NCI-H2196 treated with DMSO at 0.1 percent for 48 hours (cell line): ENCODE results near the gene HEPACAM2.

ENCODE experiments used
- DNase-seq: peaks from one replicate; lab custom pipeline; 2025; ENCODE audit not compliant: unreplicated experiment; lab: John Stamatoyannopoulos, UW

Gene HEPACAM2

DNA sequence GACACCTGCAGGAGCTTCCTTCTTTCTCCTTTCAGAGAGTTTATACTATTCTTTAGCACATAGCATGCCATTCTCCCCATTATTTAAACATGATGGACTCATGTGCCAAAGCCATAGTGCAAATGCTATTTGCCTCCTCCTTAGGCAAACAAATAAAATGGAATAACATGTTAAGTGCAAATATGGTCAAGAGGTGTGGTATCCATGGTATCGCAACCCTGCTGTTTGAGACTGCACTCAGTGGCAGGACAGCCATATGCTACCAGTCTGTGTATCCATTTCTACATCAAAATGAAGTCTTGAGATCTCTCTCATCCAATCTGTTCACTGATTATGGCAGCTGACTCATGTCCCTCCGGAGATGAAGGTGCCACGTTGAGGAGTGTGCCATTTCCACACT, 22.8 kb downstream of the HEPACAM2 start:
- DNase-seq, result peak; percentile 25

DNA sequence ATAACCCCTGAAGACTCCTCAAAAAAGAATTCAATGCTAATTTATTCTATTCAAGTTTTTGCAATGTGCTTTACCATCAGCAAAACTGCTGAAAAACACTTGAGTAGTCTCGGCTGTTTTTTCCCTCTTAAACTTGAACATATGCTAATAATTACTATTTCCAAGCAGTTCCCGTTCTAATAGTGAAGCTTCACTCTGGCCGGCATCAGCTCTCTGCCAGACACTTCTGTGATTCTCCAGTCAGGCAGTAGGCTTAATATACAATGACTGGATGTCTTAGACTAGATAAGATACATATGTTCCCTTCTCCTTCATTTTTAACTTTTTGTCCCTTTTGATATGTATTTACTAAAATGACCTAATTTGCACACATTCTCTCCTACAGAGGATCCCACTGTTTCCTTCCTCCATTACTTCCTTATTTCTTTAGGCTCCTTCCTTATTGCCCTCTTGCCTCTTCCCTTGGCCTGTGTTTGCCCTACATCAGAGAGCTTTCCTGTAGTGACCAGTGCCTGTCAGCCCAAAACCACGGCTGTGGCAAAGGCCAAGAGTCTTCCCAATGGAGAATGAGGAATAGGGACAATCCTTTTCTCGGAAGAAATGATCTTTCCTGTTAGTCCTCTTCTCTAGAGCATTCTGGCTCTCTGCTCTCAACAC, 23.5 kb downstream of the HEPACAM2 start:
- DNase-seq, result no peak

DNA sequence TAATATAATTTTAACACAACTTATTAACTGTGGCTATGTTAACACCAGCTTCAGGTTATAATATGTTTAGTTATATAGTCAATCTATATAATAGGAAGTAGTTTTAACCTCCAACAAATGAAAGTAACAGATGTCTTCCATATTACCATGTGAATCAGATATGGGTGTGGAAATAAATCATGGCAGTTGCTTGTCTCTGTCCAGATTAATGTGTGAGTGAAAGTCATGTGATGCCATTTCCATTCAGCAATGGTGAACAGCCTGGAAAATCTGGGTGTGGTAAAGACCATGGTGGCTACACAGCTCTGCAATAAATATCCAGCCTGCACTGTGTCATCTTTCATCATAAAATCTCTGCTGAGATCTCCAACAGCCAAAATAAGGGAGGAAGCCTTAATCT, 27.8 kb downstream of the HEPACAM2 start:
- DNase-seq, result no peak

DNA sequence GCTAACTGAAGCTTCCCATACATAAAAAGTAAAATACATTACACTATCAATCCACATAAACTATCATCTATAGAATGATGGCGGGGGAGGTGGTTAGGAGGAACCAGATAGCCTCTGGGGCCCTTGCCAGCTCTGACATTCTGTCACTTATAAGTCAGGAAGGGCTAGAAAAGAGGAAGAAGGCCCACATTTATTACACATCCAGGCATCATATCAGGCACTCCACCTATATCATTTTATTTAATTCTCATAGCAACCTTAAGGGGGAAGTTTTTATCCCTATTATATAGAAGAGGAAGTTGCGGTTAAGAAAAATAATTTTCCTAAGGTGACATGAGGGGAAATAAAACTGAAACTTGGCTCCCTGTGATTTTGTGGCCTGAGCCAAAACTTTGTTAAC, 29.9 kb downstream of the HEPACAM2 start:
- no peak for DNase-seq

DNA sequence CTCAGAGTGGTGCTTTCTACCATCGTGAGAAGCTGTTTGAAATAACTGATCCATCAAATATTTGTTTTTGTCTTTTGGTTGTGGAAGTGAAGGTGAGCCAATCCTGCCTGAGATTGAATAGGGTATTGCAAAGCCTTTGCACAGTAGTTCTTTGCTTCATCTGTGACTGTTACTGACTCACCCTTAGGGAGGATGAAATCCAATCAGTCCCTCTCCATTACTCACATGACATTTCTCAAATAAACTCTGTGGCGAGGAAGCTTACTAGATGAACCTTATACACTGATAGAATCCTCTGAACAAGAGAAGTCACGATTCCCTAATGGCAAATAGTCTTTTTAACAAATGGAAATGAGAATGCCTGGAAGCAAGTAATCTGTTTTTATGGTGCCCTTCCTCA, 31.9 kb downstream of the HEPACAM2 start:
- no peak for DNase-seq

DNA sequence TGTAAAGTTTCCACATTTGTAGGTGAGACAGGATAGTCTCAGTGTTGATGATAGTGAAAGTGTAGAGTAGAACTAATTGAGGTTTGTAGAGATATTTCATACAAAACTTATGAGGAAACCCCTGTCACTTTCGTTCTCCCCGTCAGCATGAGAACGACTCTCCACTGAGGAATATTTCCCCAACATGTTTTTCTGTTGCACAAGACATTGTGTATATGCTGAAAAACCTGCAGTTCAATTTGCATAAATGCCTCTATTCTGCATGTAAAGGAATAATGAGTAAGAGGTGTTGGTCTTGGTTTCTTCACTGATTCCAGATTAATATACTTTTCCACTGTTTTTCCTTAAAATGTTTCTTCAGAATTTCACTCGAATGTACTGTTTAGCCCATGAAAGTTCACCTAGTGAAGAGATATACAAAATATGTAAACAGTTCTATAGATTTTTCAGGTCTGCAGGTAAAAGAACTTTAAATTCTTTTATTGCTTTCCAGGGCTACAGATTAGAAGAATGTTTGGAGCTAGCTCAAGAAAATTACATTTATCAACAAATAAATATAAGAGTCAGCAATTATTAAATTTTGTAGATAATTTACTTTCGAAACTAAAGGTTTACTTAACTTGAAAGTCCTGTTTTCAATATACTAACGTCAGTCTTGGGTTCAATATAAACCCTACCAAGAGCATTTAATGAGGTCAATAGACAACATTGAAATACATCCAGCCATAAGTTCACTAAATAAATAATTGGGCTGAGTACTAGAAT, 37.2 kb downstream of the HEPACAM2 start:
- no peak for DNase-seq

DNA sequence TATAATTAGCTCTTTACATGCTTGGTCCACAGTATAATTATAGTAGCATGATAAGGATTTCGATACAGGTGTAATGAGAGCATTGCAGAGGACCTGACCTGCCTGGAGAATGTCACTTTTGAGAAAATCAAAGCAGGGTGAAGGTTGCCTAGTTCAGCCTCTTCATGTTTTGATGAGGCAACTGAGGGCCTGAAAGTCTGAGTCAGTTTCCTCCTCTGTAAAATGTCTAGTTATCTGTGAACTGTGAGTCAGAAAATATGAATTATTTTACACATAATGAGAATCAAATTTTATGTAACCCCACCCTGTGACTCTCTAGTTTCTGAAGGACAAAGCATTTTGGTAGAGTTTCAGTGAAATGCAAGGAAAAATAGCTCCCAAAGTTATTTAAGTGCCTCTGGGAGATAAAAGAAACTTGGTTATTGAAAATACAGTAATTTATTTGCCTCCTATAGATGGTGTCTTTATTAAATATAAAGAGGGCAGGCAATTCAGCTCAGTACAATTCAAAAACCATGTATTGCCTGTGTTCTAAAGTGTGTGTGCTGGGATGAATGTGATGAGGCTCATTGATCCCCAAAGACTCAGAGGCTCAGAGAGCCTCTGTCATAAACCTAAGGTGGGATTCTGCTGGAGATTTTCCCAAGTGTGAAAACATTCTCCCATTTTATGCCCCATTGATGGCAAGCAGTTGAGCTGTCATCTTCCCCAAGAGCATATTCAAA, 40.8 kb downstream of the HEPACAM2 start:
- no peak for DNase-seq

DNA sequence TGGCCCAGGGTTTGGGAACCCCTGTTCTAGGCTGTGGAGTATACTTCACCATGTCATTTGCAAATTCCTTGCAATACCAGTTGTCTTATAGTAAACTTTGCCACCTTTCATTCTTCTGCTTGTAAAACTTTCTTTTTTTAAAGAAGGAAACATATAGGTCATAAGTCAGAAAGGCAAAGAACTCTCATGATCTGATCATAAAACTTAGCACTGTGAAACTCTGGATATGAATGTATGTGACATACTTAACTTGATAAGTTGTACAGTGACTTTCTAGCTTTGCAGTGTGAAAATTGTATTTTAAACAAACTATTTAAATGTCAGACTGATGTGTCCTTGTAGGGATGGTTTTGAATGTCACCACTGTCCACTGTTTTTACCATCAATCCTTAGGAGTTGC, 47.1 kb downstream of the HEPACAM2 start:
- no peak for DNase-seq

DNA sequence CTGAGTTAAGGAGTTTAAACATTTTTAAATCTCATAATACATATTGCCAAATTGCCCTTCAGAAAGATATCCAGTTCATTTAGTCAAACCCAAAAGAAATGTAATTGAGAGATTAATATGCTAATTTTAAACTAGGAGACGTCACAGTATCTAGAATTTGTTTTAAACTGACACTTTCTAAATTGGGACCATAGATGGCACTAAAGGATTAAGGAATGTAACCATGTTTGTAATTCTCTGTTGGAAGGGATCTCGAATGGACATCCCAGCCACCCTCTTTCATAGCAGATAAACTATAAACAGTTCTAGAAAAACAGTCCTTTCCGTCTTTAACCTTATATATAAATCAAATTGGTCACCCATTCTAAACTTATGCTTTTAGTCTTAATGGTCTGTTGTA, 48.1 kb downstream of the HEPACAM2 start:
- DNase-seq, result no peak

DNA sequence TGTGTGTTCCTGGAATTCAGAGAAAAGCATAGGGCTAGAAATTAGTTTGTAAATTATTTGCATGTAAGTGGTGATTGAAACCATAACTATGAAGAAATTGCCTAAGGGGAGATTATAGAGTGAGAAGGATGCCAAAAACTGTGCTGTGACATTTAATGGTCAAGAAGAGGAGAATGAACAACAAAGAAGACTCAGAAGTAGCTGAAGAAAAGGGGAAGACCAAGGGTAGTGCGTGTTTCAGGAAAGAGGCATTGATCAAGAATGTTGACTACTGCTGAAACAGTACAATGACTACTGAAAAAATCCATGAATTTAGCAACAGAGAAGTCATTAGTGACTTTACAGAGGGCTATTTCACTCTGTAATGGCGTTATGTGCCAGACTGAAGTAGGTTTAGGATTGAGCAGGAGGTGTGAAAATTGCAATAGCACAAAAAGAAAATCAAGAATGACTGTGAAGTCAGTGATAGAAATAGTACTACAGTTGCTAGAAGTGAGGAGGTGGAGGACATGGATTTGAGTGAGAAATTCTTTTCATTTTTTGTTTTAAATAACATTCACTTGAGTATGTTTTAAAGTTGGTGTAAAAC, 49.2 kb downstream of the HEPACAM2 start:
- no peak for DNase-seq

DNA sequence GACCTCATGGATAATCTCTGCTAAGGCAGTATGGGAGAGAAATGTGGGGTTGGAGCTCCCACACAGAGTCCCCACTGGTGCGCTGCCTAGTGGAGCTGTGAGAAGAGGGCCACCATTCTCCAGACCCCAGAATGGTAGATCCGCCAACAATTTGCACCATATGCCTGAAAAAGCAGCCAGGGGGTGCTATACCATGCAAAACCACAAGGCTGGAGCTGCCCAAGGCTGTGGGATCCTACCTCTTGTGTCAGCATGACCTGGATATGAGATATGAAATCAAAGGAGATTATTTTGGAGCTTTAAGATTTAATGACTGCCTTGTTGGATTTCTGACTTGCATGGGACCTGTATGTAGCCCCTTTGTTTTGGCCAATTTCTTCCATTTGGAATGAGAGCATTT, 51.0 kb downstream of the HEPACAM2 start:
- DNase-seq, result no peak

DNA sequence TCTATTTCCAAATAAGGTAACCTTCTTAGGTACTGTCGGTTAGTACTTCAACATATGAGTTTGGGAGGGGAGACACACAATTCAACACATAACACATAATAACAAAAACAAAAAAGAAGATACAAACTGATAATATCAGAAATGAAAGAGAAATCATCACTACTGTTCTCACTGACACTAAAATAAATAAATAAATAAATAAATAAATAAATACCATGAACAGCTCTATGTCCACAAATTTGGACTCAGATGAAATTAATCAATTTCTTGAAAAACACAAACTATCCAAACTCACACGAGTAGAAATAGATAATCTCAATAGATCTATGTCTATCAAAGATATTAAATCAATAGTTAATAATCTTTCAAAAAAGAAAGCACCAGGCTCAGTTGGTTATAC, 53.6 kb downstream of the HEPACAM2 start:
- no peak for DNase-seq

DNA sequence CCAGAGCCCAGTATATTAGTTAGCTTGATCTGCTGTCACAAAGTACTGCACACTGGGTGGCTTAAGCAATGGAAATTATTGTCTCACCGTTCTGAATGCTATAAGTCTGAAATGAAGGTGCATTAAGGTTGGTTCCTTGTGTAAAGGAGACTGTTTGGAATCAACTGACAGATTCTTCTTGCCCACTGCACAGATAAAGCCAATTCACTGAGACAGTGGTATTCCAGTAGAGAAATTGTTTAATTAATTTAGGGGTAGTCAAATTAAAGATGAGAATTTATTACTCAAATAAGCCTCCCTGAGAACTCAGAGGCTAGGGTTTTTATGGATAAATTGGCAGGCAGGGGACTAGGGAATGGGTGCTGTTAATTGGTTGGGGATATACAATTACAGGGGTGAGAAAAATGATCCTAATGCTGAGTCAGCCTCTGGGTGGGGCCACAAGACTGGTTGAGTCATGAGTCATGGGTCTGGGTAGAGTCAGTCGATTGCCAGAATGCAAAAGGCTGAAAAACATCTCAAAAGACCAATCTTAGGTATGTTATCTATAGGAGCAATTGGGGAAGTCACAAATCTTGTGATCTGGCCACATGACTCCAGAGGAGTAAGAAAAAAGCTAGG, 54.6 kb downstream of the HEPACAM2 start:
- DNase-seq, result no peak

DNA sequence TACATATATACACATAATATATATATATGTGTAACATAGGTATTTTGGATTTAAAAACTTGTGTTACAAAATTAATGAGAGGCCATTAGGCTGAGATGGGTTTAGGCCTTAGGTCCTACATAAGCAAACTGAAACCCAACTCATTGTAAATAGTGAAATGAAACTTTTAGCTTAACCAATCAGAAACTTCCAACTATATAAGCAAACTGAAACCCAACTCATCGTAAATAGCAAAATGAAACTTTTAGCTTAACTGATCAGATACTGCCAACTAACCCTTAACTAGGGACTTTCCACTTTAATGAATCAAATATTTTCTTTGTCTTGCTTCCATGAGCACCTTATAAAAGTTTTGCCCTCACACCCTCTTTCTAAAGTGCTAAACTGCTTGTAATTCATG, 60.8 kb downstream of the HEPACAM2 start:
- DNase-seq, result no peak

DNA sequence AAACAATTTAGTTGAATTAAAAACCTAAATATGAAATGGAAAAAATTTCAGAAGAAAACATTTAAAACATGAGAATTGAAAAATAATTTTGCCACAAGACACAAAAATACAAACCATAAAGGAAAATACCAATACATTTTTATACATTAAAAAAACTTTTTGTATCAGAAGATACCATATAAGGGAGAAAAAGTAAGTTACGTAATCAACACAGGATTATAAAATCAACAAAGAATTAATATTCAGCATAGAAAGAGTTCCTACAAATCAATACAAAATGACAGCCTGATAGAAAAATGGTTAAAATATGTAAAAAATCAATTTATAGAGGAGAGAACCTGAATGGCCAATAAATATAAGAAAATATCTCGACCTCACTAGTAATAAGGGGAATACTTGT, 61.5 kb downstream of the HEPACAM2 start:
- no peak for DNase-seq

DNA sequence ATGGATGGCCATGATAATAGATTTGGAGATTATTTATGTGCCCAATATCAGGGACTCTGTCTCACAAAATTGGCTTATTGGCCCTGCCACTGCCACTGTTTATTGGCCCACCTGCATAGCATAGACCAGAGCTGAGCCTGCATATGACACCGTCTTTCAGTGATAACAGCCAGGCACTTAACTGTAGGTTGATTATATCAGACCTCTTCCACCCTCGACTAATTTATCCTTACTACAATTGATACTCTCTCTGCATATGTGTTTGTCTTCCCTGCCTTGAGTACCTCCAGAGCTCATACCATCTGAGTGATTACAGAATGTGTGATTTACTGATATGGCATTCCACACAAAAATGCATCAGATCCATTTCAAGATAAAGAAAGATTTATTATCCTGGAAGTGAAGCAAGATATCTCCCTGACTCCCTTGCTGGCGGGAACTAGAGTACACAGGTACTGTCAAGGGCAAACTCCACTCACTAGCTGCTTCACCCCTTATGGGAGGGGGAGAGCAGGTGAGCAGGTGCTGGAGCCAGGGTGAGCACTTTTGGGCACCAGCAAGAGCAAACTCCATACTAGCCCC, 65.0 kb downstream of the HEPACAM2 start:
- DNase-seq, result no peak

DNA sequence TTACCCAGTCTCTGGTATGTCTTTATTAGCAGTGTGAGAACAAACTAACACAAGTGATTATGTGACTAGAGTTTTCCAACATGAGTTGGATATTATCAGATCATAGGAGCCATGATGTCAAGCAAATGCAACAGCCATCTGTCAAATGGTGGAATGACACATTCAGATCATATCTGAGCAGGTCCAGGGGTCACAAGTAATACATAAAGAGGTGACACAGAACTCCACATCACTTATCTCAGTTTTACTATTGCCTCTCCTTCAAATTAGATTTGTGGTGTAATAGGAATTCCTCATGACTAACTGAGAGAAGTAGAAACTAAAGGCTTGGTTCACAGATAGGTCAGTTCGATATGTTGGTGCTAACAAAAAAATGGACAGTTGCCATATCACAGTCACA, 65.9 kb downstream of the HEPACAM2 start:
- DNase-seq, result no peak

DNA sequence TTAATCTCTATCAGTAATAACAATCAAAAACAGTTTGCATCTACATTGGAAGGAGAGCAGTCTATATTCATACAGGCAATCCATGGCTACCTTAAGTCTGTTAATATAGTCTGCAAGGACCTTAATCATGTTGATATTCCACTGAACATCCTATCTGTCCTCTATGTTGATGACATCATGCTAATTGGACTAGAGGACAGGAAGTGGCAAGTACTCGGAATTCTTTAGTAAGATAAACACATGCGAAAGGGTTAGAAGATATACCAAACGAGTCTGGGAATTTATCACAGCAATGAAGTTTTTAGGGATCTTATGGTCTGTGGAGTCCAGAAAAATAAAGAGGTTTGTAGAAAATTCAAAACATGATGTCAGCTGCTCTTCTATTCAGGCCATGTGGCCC, 66.8 kb downstream of the HEPACAM2 start:
- no peak for DNase-seq

DNA sequence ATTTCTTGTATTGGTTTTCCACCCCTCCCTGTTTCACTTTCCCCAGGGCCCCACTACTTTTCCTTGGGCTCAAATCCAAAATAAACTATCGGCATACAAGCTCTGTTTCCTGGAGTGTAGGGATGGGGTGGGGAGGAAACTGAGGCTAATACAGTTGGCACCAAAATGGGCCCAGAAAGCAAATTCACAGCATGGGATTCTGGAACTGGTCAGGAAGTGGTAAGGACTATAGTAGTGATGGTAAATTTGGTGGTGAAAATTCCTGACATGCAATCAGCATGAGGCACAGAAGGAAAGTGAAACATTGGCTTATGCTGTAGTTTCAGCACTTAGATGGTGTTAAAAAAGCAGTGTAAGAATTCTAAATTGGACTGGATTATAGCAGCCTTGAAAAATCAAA, 69.4 kb downstream of the HEPACAM2 start:
- DNase-seq, result no peak

DNA sequence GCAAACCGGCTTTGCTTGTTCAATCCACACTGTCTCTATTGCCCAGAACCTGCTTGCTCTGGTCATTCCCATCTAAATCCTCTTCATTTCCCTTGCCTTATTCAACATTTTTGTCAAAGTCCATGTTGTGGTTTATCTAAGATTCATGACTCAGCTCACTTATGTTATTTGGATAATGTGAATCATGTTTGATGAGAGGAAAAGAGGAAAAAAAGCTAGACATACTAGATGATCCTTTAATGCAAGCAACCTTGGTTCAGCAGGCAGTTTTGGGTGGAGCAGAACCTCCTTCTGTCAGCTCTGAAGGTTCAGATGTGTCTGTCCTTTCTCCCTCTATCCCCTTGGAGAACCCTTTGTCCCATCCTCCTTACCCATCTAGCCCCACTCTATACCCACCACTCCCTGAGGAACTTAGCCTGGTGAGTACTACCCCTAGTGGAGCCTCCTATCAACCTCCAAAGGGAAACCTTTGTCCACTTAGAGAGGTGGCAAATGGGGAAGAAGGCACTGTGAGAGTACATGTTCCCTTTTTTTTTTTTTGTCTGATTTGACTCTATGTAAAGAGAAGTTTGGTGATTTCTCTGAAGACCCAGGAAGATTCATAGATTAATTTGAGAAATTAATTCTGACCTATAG, 76.0 kb downstream of the HEPACAM2 start:
- DNase-seq, result no peak

DNA sequence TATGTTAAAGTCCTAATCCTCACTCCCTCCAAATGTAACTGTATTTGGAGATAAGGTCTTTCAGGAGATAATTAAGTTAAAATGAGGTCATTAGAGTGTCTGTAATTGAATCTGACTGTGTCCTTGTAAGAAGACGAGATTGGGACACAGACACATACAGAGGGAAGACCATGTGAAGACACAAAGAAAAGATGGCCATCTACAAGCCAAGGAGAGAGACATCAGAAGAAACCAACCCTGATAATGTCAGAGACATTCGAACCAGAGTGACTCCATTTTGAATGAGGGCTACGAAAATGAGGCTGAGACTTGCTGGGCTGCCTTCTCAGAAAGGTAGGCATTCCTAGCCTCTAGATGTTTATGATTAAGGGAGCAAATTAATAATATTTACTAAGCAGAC, 77.5 kb downstream of the HEPACAM2 start:
- DNase-seq, result no peak
